Activated T-cell treated with anti-CD3 and anti-CD28 coated beads, Interleukin-2, amount 50 U/mL, for 24 hours (primary cell): Measurements from ENCODE around the gene PCTP.

ENCODE experiments used
- DNase-seq: peaks from one replicate; pipeline ENCODE4 v3.0.0-alpha.2; 2020
- H3K27ac Mint-ChIP-seq: 2 replicates; pipeline ENCODE4 v1.8.0; 2020; ENCODE audit warnings: mild to moderate bottlenecking, mixed read lengths
- H3K27me3 Mint-ChIP-seq: 2 replicates; pipeline ENCODE4 v1.8.0; 2020; ENCODE audit warnings: mixed read lengths
- H3K36me3 Mint-ChIP-seq: 2 replicates; pipeline ENCODE4 v1.8.0; 2020; ENCODE audit warnings: low read depth, mixed read lengths
- H3K4me1 Mint-ChIP-seq: 2 replicates; pipeline ENCODE4 v1.8.0; 2020; ENCODE audit warnings: low read depth, mixed read lengths
- H3K4me3 Mint-ChIP-seq: 2 replicates; pipeline ENCODE4 v1.8.0; 2020; ENCODE audit warnings: mild to moderate bottlenecking, moderate library complexity, mixed read lengths
- H3K9me3 Mint-ChIP-seq: 2 replicates; pipeline ENCODE4 v1.8.0; 2020; ENCODE audit warnings: mixed read lengths

PCTP gene

GRCh38 chr17:55735731-55736405 lies 15.0 kb upstream of the PCTP start:
- peaks cover 47% of the 10 kb centered on the region for H3K27me3 Mint-ChIP-seq
- peaks cover 35% of the 10 kb centered on the region for H3K4me1 Mint-ChIP-seq
- no peaks in the 10 kb centered on the region for H3K36me3 Mint-ChIP-seq
- no peak for DNase-seq
- peak overlapping the region; percentile 37 for H3K27ac Mint-ChIP-seq
- H3K9me3 Mint-ChIP-seq = no peaks in the 10 kb centered on the region
- no peak overlapping the region for H3K4me3 Mint-ChIP-seq

- Mint-ChIP-seq H3K4me1 (peaks cover 27% of the 10 kb centered on the region), H3K27me3 (peaks cover 38% of the 10 kb centered on the region), H3K36me3 (no peaks in the 10 kb centered on the region), H3K9me3 (no peaks in the 10 kb centered on the region), H3K27ac (no peak overlapping the region), H3K4me3 (no peak overlapping the region)
- no peak for DNase-seq
These were observed 12.8 kb upstream of the PCTP start for GRCh38 chr17:55737976-55738501.

- no peak for DNase-seq
- Mint-ChIP-seq H3K4me3 (no peak overlapping the region), H3K27me3 (peaks cover 36% of the 10 kb centered on the region), H3K4me1 (peaks cover 2% of the 10 kb centered on the region), H3K36me3 (no peaks in the 10 kb centered on the region), H3K27ac (no peak overlapping the region), H3K9me3 (no peaks in the 10 kb centered on the region)
These were observed 10.1 kb upstream of the PCTP start for GRCh38 chr17:55740511-55741355.

GRCh38 chr17:55741356-55741700 lies 9.5 kb upstream of the PCTP start:
- H3K36me3 Mint-ChIP-seq = no peaks in the 10 kb centered on the region
- H3K4me3 Mint-ChIP-seq = no peak overlapping the region
- peaks cover 39% of the 10 kb centered on the region for H3K27me3 Mint-ChIP-seq
- H3K4me1 Mint-ChIP-seq = no peaks in the 10 kb centered on the region
- no peaks in the 10 kb centered on the region for H3K9me3 Mint-ChIP-seq
- no peak overlapping the region for H3K27ac Mint-ChIP-seq
- DNase-seq = no peak

- Mint-ChIP-seq H3K4me1 (no peaks in the 10 kb centered on the region), H3K36me3 (no peaks in the 10 kb centered on the region), H3K9me3 (no peaks in the 10 kb centered on the region), H3K4me3 (no peak overlapping the region), H3K27me3 (peaks cover 44% of the 10 kb centered on the region), H3K27ac (no peak overlapping the region)
- DNase-seq = no peak
These were observed 8.4 kb upstream of the PCTP start for GRCh38 chr17:55742272-55743102.

- Mint-ChIP-seq H3K4me3 (no peak overlapping the region), H3K36me3 (no peaks in the 10 kb centered on the region), H3K27ac (no peak overlapping the region), H3K27me3 (peaks cover 44% of the 10 kb centered on the region), H3K9me3 (no peaks in the 10 kb centered on the region), H3K4me1 (no peaks in the 10 kb centered on the region)
- DNase-seq = no peak
These were observed 7.7 kb upstream of the PCTP start for GRCh38 chr17:55743103-55743679.

GRCh38 chr17:55745258-55745657 lies 5.6 kb upstream of the PCTP start:
- no peak for DNase-seq
- H3K27me3 Mint-ChIP-seq = peaks cover 56% of the 10 kb centered on the region
- H3K9me3 Mint-ChIP-seq = no peaks in the 10 kb centered on the region
- no peak overlapping the region for H3K4me3 Mint-ChIP-seq
- no peak overlapping the region for H3K27ac Mint-ChIP-seq
- no peaks in the 10 kb centered on the region for H3K36me3 Mint-ChIP-seq
- peaks cover 2% of the 10 kb centered on the region for H3K4me1 Mint-ChIP-seq

GRCh38 chr17:55746466-55746865 lies 4.4 kb upstream of the PCTP start:
- peaks cover 8% of the 10 kb centered on the region for H3K4me1 Mint-ChIP-seq
- H3K27ac Mint-ChIP-seq = no peak overlapping the region
- no peaks in the 10 kb centered on the region for H3K36me3 Mint-ChIP-seq
- peaks cover 51% of the 10 kb centered on the region for H3K27me3 Mint-ChIP-seq
- H3K9me3 Mint-ChIP-seq = no peaks in the 10 kb centered on the region
- H3K4me3 Mint-ChIP-seq = no peak overlapping the region
- DNase-seq = no peak

GRCh38 chr17:55747209-55747608 lies 3.6 kb upstream of the PCTP start:
- Mint-ChIP-seq H3K27ac (no peak overlapping the region), H3K36me3 (no peaks in the 10 kb centered on the region), H3K4me1 (peaks cover 13% of the 10 kb centered on the region), H3K27me3 (peaks cover 50% of the 10 kb centered on the region), H3K9me3 (no peaks in the 10 kb centered on the region), H3K4me3 (no peak overlapping the region)
- DNase-seq = no peak

GRCh38 chr17:55748841-55749240 lies 2.0 kb upstream of the PCTP start:
- Mint-ChIP-seq H3K27me3 (peaks cover 43% of the 10 kb centered on the region), H3K9me3 (no peaks in the 10 kb centered on the region), H3K27ac (no peak overlapping the region), H3K4me3 (no peak overlapping the region), H3K36me3 (no peaks in the 10 kb centered on the region), H3K4me1 (peaks cover 13% of the 10 kb centered on the region)
- DNase-seq = no peak

GRCh38 chr17:55749985-55750384 lies 866 bp upstream of the PCTP start:
- Mint-ChIP-seq H3K27ac (no peak overlapping the region), H3K9me3 (no peaks in the 10 kb centered on the region), H3K36me3 (no peaks in the 10 kb centered on the region), H3K4me1 (peaks cover 13% of the 10 kb centered on the region), H3K4me3 (peak overlapping the region; percentile 82), H3K27me3 (peaks cover 43% of the 10 kb centered on the region)
- DNase-seq = no peak

- peak overlapping the region; percentile 63 for H3K27ac Mint-ChIP-seq
- no peaks in the 10 kb centered on the region for H3K36me3 Mint-ChIP-seq
- no peaks in the 10 kb centered on the region for H3K9me3 Mint-ChIP-seq
- no peak for DNase-seq
- H3K4me1 Mint-ChIP-seq = peaks cover 13% of the 10 kb centered on the region
- peaks cover 29% of the 10 kb centered on the region for H3K27me3 Mint-ChIP-seq
- H3K4me3 Mint-ChIP-seq = peak overlapping the region; percentile 82
These were observed 934 bp downstream of the PCTP start for GRCh38 chr17:55751720-55752250.

GRCh38 chr17:55756689-55757088 lies 5.8 kb downstream of the PCTP start:
- no peaks in the 10 kb centered on the region for H3K36me3 Mint-ChIP-seq
- H3K27ac Mint-ChIP-seq = no peak overlapping the region
- no peak overlapping the region for H3K4me3 Mint-ChIP-seq
- DNase-seq = no peak
- H3K4me1 Mint-ChIP-seq = peaks cover 3% of the 10 kb centered on the region
- H3K27me3 Mint-ChIP-seq = no peaks in the 10 kb centered on the region
- no peaks in the 10 kb centered on the region for H3K9me3 Mint-ChIP-seq

- Mint-ChIP-seq H3K4me1 (no peaks in the 10 kb centered on the region), H3K9me3 (no peaks in the 10 kb centered on the region), H3K27me3 (no peaks in the 10 kb centered on the region), H3K36me3 (no peaks in the 10 kb centered on the region), H3K4me3 (no peak overlapping the region), H3K27ac (no peak overlapping the region)
- DNase-seq = no peak
These were observed 6.8 kb downstream of the PCTP start for GRCh38 chr17:55757659-55758058.
